Right lobe of liver (tissue), 4 donors: ENCODE data around the gene SPARCL1.

Source experiments
- CTCF ChIP-seq, 4 donors: fragments of 200-600 bp in 3 of 4; fragments of 450-650 bp in 1 of 4; IDR thresholded peaks; one replicate each; pipeline versions ENCODE4 v1.5.1 to v1.8.0; 2016 to 2022; ENCODE audit warnings: antibody characterized with exemption in 4 of 4, mild to moderate bottlenecking in 2 of 4
- POLR2A ChIP-seq: fragments of 450-650 bp; IDR thresholded peaks from one replicate; pipeline ENCODE4 v1.6.1; 2017; ENCODE audit warnings: antibody characterized with exemption, mild to moderate bottlenecking
- donor health status: DM: no; HTN: no; CAD: no.
- donor health status: DM: no; HTN: no; CAD: no.
- donor health status: DM: no; HTN: yes; CAD: no.

- TF ChIP-seq POLR2A (no peak), CTCF (IDR thresholded peaks at IDR 0.05) (no peak)
Measured at GRCh38 chr4:87506974-87507701, 22.0 kb downstream of the SPARCL1 start.
